ENCODE results near the gene RAB11FIP4.

GRCh38 chr17:31428111-31428510 lies 36.6 kb downstream of the RAB11FIP4 start:
- TF ChIP-seq POLR2AphosphoS5 (IDR thresholded peaks at IDR 0.05) (no peak), EP300 (IDR thresholded peaks at IDR 0.05) (no peak)
